ENCODE data around the gene UROC1. TPM values are rescaled to one million over a fixed set of nuclear protein-coding genes. Genes with fewer than 3 reads are reported as not detected.

Gene UROC1
- total and polyA plus RNA-seq, 9 of the 15 experiments (the other 6 are each of a cell fraction or from before 2014, with no cell fraction given) = not detected

GRCh38 chr3:126550488-126551051, 33.0 kb upstream of the UROC1 start:
- Histone ChIP-seq H3K9ac (ENCODE audit: insufficient read depth in 1 of 2, low read depth in 2 of 2, low read length in 2 of 2) (no peak overlapping the region), H3K9me1 (ENCODE audit: control insufficient read depth, insufficient read depth, low read length) (no peaks in the 10 kb centered on the region), H3K4me1 (replicated peaks in 1 of 2; ENCODE audit: control insufficient read depth in 2 of 2, insufficient read depth in 2 of 2, low read length in 2 of 2) (no peaks in the 10 kb centered on the region), H3K79me2 (ENCODE audit: control insufficient read depth, insufficient read depth, low read length) (no peaks in the 10 kb centered on the region), H3K27ac (ENCODE audit: extremely low read depth, low read depth, low read length) (no peak overlapping the region), H4K20me1 (replicated peaks; ENCODE audit: control insufficient read depth, insufficient read depth, low read length) (peaks cover 4% of the 10 kb centered on the region; the same call in 1 of the 2 replicates), H3K4me2 (ENCODE audit: insufficient read depth, low read length) (no peak overlapping the region), H3K36me3 (ENCODE audit: control insufficient read depth, insufficient read depth, low read length) (no peaks in the 10 kb centered on the region), H3K4me3 (no peak overlapping the region), H3K9me3 (replicated peaks; ENCODE audit: control insufficient read depth, insufficient read depth, low read depth, low read length) (no peaks in the 10 kb centered on the region), H3K27me3 (ENCODE audit: control insufficient read depth in 2 of 2, insufficient read depth in 2 of 2, low read length in 2 of 2) (peaks cover 2 to 62% of the 10 kb centered on the region in 2 experiments; a peak in 3 of 5 replicates), H2AFZ (ENCODE audit: low read depth, low read length) (no peak overlapping the region)
- DNase-seq (ENCODE audit: extremely low read depth in 1 of 4, low spot score in 3 of 4) (no peak), ATAC-seq (no peak), FAIRE-seq (no peak)
- POLR2A ChIA-PET = interaction anchor here (0.5 to 0.6 kb wide), 3 partner anchors 46 to 131 kb away, joined by 3 to 4 read pairs (median 3); no protein-coding TSS in a partner anchor
- intact Hi-C loops (cut with micrococcal nuclease) = no loop called here
- CTCF ChIA-PET (ENCODE audit: low intra/inter-chr PET ratio) = no interaction called here
- in situ Hi-C loops (cut with MboI) = no loop called here
- BruUV-seq (replicated peaks) = no TSS peak
- 1% methylated on average over 8 of the region's 11 CpGs for WGBS (ENCODE audit: insufficient coverage, low coverage, missing lambda C conversion rate)
- TF ChIP-seq WHSC1 (IDR thresholded peaks at IDR 0.05; ENCODE audit: low read length) (no peak), NCOA6 (IDR thresholded peaks at IDR 0.05) (no peak), SPI1 (IDR thresholded peaks at IDR 0.05; ENCODE audit: borderline replicate concordance, low read depth, low read length) (no peak), ZNF512 (tag; IDR thresholded peaks at IDR 0.05) (no peak), AFF4 (CRISPR knock-in tag; IDR thresholded peaks at IDR 0.05) (no peak), CSDE1 (IDR thresholded peaks at IDR 0.05) (no peak), ZNF696 (CRISPR knock-in tag; conservative IDR thresholded peaks at IDR 0.05) (no peak), ZNF143 (CRISPR knock-in tag; IDR thresholded peaks at IDR 0.05) (no peak), MBD2 (IDR thresholded peaks at IDR 0.05; ENCODE audit: borderline replicate concordance, low read depth) (no peak), RFX5 (IDR thresholded peaks at IDR 0.05; ENCODE audit: low read depth, low read length) (no peak), RREB1 (CRISPR knock-in tag; IDR thresholded peaks at IDR 0.05) (no peak), PRPF4 (IDR thresholded peaks at IDR 0.05; ENCODE audit: insufficient read depth, low read depth, low read length, poor library complexity, severe bottlenecking) (no peak)
